Activated T-cell treated with anti-CD3 and anti-CD28 coated beads for 1 hour (primary cell): ENCODE measurements around the gene CRYAB.

Source experiments
- DNase-seq: peaks from one replicate; pipeline ENCODE4 v3.0.0-alpha.2; 2020; ENCODE audit warnings: low read depth

The CRYAB gene

GRCh38 chr11:111911563-111912401 is at the start of gene CRYAB:
Gene CRYAB (minus strand): TSS chr11:111911770. CDS start chr11:111911724, 46 bp downstream.
- no peak for DNase-seq

- DNase-seq, result no peak
Measured at GRCh38 chr11:111960916-111961315, 49.3 kb upstream of the CRYAB start.

- DNase-seq, result no peak
Measured at GRCh38 chr11:111957663-111958444, 46.3 kb upstream of the CRYAB start.

GRCh38 chr11:111954154-111954553 is 42.6 kb upstream of the CRYAB start:
- no peak for DNase-seq

GRCh38 chr11:111951565-111951964 is 40.0 kb upstream of the CRYAB start:
- no peak for DNase-seq

DNA sequence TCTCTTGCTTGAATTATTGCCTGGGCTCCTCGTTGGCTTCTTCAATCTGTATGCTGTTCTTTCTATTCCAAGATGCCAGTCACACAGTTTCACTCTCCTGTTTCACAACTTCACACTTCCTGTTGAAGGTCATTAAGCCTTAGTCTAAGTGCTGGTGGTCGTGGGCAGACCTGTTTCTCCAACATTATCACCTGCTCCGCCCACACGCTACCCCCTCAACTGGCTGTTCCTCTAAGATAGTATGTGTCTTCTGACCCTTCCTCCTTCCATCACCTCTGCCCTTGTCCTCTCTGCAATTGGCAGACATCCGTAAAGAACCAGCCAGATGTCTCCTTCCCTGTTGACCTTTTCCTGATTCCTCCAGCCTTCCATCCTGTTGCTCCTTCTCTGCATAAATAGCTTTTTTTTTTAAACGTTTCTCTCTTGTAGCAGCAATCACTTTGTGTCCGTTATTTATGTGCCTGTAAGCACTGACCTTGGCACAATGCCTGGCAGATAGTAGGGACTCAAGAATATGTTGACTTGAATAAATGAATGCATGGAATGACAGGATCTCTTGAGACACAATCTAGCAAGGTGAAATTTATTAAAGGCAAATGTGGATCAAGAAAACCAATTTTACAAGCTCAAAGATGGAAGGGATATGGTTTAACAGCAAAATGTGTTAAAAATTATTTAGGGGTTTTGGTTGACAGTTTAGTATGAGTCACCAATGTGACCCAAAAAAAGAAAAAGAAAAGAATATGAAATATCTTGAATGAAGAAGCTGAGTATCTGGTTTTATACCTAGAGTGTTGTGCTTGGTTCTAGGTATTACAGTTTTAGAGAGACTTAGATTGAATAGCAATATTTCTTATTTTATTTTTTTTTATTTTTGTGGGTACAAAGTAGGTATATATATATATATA is 38.2 kb upstream of the CRYAB start:
- DNase-seq, result no peak

GRCh38 chr11:111947143-111947542 is 35.6 kb upstream of the CRYAB start:
- no peak for DNase-seq

DNA sequence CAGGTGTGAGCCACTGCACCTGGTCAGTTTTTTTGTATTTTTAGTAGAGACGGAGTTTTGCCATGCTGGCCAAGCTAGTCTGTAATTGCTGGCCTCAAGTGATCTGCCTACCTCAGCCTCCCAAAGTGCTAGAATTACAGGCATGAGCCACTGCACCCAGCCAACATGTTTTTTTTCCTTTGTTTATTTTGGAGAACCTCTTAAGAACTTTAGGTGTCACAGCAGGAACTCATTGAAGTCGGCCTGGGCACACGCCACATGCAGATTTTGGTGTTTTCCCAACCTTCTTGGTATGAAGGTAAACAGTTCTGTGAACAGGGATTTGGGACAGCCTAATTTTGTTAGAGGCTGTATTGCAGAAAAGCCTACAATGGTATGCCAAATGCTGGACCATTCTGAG is 34.9 kb upstream of the CRYAB start:
- DNase-seq, result no peak

DNA sequence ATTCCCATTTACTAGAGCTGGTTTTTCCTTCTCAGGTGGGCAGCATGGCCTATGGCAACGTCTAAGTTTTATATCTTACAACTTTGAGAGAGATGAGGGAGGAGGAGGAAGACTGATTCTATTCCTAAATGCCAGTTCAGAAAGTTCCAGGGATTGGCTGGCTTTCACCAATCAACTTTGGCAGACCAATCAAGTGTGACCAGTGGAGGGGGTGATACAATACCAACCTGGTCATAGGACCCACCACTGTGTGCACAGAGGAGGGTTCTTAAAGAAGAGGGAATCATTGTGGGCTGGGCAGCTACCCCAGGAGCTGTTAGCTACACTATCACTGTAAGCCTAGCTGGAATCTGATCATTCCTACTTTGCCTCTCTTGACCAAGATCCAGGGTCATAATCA is 33.6 kb upstream of the CRYAB start:
- DNase-seq, result no peak

DNA sequence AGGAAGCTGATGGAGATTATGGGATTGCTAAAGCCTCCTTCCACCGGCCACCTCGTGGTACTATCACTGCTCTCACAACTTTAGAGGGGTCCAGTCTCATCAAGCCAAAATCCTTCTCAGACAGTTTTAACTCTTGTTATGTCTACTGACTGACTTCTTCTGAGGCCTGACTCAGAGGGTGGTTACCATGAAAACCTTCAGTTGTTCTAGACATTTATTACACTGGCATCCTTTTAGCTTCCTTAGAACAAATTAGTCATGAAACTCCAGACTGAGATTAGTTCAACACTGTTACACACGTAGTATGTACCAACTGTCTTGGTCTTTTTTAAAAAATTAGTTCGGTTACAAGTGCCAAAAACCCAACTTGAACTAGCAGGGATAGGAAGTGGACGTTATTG is 33.1 kb upstream of the CRYAB start:
- DNase-seq, result no peak

- no peak for DNase-seq
Measured at GRCh38 chr11:111944139-111944538, 32.6 kb upstream of the CRYAB start.

GRCh38 chr11:111942829-111943228 is 31.3 kb upstream of the CRYAB start:
- DNase-seq, result no peak

DNA sequence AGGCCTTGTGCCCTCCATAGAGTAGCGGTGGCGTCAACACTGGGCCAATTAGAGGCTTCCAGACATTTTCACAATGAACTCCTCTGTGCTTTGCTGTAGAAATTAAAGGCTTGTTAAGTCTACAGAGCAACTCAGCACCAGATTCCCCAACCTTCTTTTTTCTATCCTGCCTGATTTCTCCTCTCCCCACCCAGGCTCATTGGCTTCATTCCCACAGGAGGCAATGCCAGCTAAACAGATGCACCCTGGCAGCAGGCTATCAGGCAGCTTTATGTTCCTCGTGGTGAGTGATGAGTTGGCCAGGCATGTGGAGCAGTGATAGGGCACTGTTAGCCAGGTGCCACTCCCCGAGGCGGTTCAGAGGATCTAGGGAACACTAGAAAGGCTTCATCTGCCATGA is 30.4 kb upstream of the CRYAB start:
- DNase-seq, result no peak

DNA sequence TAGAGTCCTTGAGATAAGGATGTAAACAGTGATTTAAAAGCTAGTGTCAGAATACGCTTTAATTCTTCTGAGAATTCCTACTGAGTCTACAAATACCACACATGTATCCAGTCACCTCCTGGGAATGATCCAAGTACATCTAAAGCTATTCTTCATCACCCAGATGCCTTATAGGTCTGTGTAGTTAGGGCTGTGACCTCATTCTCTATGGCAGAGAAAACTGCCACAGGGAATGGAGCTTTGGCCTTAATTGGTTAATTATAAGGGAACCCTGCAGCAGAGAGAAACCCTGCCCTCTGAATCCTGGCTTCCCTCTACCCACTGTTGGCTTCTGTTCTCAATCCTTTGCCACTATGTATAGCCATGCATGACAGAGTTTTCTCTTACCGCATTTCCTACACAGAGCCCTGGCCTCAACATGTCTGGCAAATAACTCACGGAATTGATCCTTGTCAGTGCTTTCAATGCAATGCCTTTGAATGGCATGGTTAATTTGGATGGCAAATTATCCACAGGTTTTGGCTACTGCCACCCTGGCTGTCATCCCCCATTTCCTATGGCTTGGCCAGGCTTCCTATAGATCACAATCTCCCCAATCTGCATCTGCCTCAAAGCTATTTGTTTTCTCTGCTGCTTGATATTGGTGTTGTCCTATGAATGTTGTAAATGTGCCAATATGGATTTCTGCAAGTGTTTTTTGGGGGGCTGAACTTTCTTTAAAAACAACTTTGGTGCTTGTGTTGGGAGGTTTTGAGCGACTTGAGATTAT is 28.4 kb upstream of the CRYAB start:
- DNase-seq, result no peak

DNA sequence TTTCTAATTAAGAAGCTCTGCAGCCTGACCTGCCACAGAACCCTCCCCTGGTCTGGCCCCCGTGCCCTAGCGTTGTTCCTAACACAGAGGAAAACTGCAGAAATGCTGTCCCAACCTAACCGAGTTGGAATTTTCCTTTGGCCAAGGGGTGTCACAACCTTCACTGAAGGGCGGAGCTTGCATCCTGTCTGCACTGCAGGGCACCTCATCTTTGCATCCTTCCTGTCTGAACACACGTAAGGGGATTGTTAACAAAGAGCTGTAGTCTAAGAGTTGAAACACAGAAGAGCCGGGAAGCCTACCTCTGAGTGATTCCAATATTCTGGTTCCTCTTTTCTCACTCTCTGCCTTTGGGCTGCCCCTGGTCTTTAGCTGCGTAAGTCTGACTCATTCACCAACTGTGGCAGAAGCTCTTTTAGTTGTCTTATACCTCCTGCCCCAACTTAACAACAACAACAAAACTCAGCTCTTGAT is 27.2 kb upstream of the CRYAB start:
- DNase-seq, result no peak

- no peak for DNase-seq
Measured at GRCh38 chr11:111937844-111938243, 26.3 kb upstream of the CRYAB start.

DNA sequence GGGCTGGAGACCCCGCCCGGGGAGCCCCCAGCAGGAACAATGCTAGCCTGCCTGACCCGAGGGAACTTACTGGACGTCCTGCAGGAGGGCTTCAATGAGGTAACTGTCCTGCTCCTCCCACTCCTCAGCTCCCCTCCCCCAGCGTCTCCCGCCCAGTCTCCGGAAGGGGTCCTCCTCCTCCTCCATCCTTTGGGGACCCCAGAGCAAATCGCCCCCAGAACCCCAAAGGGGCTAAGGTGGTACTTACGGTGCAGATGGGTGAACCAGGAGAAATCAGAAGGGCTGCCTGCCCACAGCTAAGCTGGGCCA is 25.8 kb upstream of the CRYAB start:
- DNase-seq, result no peak

DNA sequence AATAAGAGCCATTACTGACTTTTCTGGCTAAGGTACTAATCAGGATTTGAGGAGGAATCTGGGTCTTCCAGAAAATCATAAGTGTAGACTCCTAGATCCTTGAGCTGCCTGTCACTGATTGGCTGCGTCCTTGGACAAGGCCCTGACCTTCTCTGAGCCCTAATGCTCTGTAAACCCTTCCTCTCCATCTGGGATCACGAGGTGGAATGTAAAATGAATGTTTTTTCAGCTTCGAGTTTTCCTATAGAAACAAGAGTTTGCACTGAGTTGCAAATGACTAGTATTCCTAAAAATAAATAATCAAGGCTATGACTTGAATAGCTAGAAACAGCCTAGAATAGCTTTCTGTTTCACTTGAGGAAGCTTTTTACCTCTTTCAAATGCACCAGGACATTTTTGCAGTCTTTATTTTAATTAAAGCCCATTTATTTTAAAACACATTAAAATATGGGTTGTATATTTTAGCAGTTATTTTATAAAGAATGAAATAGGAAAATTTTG is 24.5 kb upstream of the CRYAB start:
- no peak for DNase-seq

GRCh38 chr11:111935317-111936039 is 23.9 kb upstream of the CRYAB start:
- no peak for DNase-seq

DNA sequence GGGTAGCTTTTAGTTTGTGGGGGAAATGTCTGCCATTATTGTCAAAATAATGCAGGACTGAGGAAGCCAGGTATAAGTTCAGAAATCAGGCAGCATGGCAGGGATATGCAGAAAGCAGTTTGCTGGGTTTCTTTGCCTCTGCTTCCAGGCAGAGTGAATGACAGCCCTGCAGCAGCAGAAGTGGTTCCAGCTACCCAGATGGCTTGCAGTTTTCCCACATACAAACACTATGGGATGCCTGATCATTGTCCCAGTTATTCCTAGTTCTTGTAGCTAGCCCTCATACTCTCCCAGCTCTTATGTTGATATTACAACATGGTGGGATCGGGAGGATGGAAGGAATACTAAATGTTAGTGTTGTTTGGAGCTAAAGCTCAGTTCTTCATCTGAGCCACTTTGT is 22.7 kb upstream of the CRYAB start:
- DNase-seq, result no peak

DNA sequence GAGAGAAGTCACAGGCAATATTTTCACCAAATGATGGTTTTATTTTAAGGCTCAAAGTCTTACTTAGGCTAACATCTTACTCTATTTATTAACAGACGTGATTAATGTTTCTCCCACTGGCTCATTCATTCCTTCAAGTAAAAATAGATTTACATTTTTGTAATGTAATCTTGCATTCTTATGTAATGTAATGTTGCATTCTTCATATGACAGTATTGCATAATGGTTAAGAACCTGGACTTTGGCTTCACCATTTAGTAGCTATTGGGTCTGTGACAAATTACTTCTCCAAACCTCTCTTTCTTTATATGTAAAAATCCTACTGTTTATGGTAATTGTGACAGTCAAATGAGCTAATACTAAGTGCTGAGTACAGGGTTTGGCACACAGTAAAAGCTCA is 22.3 kb upstream of the CRYAB start:
- DNase-seq, result no peak
